IMR-90 (cell line): ENCODE measurements around the gene OR10J1. TPM values are rescaled to one million over a fixed set of nuclear protein-coding genes. Genes with fewer than 3 reads are reported as not detected.

Experiments
- ATAC-seq: fragments of 200-7000 bp; cut with Tn5 transposase; 2 replicates; pipeline ENCODE4 v1.9.1; 2020; ENCODE audit warnings: low read depth, mild to moderate bottlenecking, moderate library complexity
- BruUV-seq: library from RNA; stranded (reverse); fragments of 400-500 nt; replicated peaks from 2 replicates; lab custom pipeline; 2021; lab: Mats Ljungman, UMichigan
- CTCF ChIA-PET: fragments of 300-600 bp; formaldehyde crosslinking; extraction: SDS; loops from one replicate; lab custom pipeline; 2021; ENCODE audit warnings: antibody characterized with exemption; lab: Yijun Ruan, JAX
- POLR2A ChIA-PET: fragments of 300-600 bp; sonication (Branson Sonifier 250); formaldehyde crosslinking; loops from one replicate; lab custom pipeline; 2022; ENCODE audit warnings: antibody characterized with exemption; ENCODE audit not compliant: unreplicated experiment; lab: Charles Lee
- DNase-seq: peaks from one replicate; pipeline ENCODE4 v3.0.0; 2013
- H2AFZ ChIP-seq: replicated peaks from 2 replicates; pipeline ENCODE3; 2013; ENCODE audit warnings: low read length, mild to moderate bottlenecking; ENCODE audit not compliant: poor library complexity
- H2AK5ac ChIP-seq: 2 replicates; pipeline ENCODE4 v1.6.1; 2013; ENCODE audit warnings: low read depth, low read length, inconsistent platforms
- H2AK9ac ChIP-seq: replicated peaks from 2 replicates; pipeline ENCODE3; 2013; ENCODE audit warnings: mild to moderate bottlenecking, low read depth, low read length, moderate library complexity; ENCODE audit not compliant: poor library complexity
- H2BK120ac ChIP-seq: 2 replicates; pipeline ENCODE4 v1.6.1; 2013; ENCODE audit warnings: low read depth, low read length, inconsistent platforms
- H2BK15ac ChIP-seq: 3 replicates; pipeline ENCODE4 v1.6.1; 2013; ENCODE audit warnings: low read depth, low read length, inconsistent platforms
- H2BK20ac ChIP-seq: 2 replicates; pipeline ENCODE4 v1.6.1; 2013; ENCODE audit warnings: low read depth, mild to moderate bottlenecking, inconsistent platforms, low read length, moderate library complexity
- H2BK5ac ChIP-seq: 2 replicates; pipeline ENCODE4 v1.6.1; 2013; ENCODE audit warnings: mild to moderate bottlenecking, low read depth, low read length, inconsistent platforms; ENCODE audit not compliant: poor library complexity, severe bottlenecking
- H3K14ac ChIP-seq: replicated peaks from 2 replicates; pipeline ENCODE4 v1.6.1; 2013; ENCODE audit warnings: low read depth, low read length, inconsistent platforms
- H3K18ac ChIP-seq: 2 replicates; pipeline ENCODE4 v1.6.1; 2013; ENCODE audit warnings: low read depth, low read length, control low read depth
- H3K23ac ChIP-seq: 2 replicates; pipeline ENCODE4 v1.6.1; 2013; ENCODE audit warnings: low read depth, low read length, inconsistent platforms
- H3K27ac ChIP-seq: 2 replicates; pipeline ENCODE4 v1.5.1; 2013; ENCODE audit warnings: mild to moderate bottlenecking, control low read depth, low read length; ENCODE audit not compliant: insufficient read depth
- H3K27me3 ChIP-seq: 2 replicates; pipeline ENCODE4 v1.6.1; 2013; ENCODE audit warnings: low read length; ENCODE audit not compliant: control insufficient read depth, insufficient read depth
- H3K36me3 ChIP-seq: 2 replicates; pipeline ENCODE4 v1.6.1; 2013; ENCODE audit warnings: low read length, mixed read lengths; ENCODE audit not compliant: control insufficient read depth, insufficient read depth
- H3K4ac ChIP-seq: 2 replicates; pipeline ENCODE4 v1.6.1; 2013; ENCODE audit warnings: low read depth, low read length, inconsistent platforms
- H3K4me1 ChIP-seq: 2 replicates; pipeline ENCODE4 v1.6.1; 2013; ENCODE audit warnings: low read length, mixed read lengths; ENCODE audit not compliant: control insufficient read depth, insufficient read depth
- H3K4me2 ChIP-seq: 2 replicates; pipeline ENCODE4 v1.6.1; 2013; ENCODE audit warnings: low read depth, mild to moderate bottlenecking, control low read depth, low read length, moderate library complexity
- H3K4me3 ChIP-seq: 2 replicates; pipeline ENCODE4 v1.5.1; 2013; ENCODE audit warnings: low read depth, mild to moderate bottlenecking, control low read depth, low read length, moderate library complexity; ENCODE audit not compliant: insufficient read depth
- H3K56ac ChIP-seq: 2 replicates; pipeline ENCODE4 v1.6.1; 2013; ENCODE audit warnings: low read length, inconsistent platforms; ENCODE audit not compliant: insufficient read depth; ENCODE audit errors: extremely low read depth
- H3K79me1 ChIP-seq, 2 experiments: 2 replicates each; pipeline ENCODE4 v1.6.1; 2013; ENCODE audit warnings: low read length in 2 of 2, inconsistent platforms in 1 of 2, low read depth in 1 of 2
- H3K9ac ChIP-seq: 2 replicates; pipeline ENCODE4 v1.6.1; 2013; ENCODE audit warnings: low read depth, low read length, control low read depth
- H3K9me1 ChIP-seq: 2 replicates; pipeline ENCODE4 v1.6.1; 2013; ENCODE audit warnings: low read length, inconsistent platforms; ENCODE audit not compliant: insufficient read depth
- H3K9me3 ChIP-seq: 2 replicates; pipeline ENCODE4 v1.6.1; 2013; ENCODE audit warnings: low read length; ENCODE audit not compliant: control insufficient read depth, insufficient read depth
- H4K20me1 ChIP-seq: 2 replicates; pipeline ENCODE4 v1.6.1; 2013; ENCODE audit warnings: low read length, inconsistent platforms; ENCODE audit not compliant: insufficient read depth
- H4K5ac ChIP-seq: 2 replicates; pipeline ENCODE4 v1.6.1; 2013; ENCODE audit warnings: mild to moderate bottlenecking, low read depth, low read length, control low read depth
- H4K8ac ChIP-seq, 2 experiments: 2 replicates each; pipeline ENCODE4 v1.6.1; 2013; ENCODE audit warnings: low read depth in 2 of 2, low read length in 2 of 2, control low read depth in 1 of 2, inconsistent platforms in 1 of 2
- H4K91ac ChIP-seq: 2 replicates; pipeline ENCODE4 v1.6.1; 2013; ENCODE audit warnings: low read depth, low read length, inconsistent platforms; ENCODE audit not compliant: insufficient read depth
- CEBPB ChIP-seq: IDR thresholded peaks from 2 replicates; pipeline ENCODE4 v1.6.1; 2012; ENCODE audit warnings: low read depth, low read length, improper control_type of control experiment
- CTCF ChIP-seq: conservative IDR thresholded peaks from 2 replicates; pipeline ENCODE4 v1.5.1; 2012; ENCODE audit warnings: mild to moderate bottlenecking, low read depth, low read length, improper control_type of control experiment
- NFE2L2 ChIP-seq: fragments of 150-350 bp; IDR thresholded peaks from 2 replicates; pipeline ENCODE4 v1.6.1; 2016; ENCODE audit warnings: low read depth, mild to moderate bottlenecking, low read length
- RCOR1 ChIP-seq: IDR thresholded peaks from 2 replicates; pipeline ENCODE4 v1.6.1; 2012; ENCODE audit warnings: mild to moderate bottlenecking, low read length, improper control_type of control experiment; ENCODE audit not compliant: insufficient replicate concordance
- WGBS, 2 experiments: methylation state at CpG; one replicate each; pipeline versions ENCODE4 v1.1.5 to v1.1.7; 2013; ENCODE audit warnings: missing lambda C conversion rate in 2 of 2; ENCODE audit not compliant: insufficient read length in 1 of 2; ENCODE audit errors: extremely low coverage in 2 of 2; 5-methylcytosine and 5-hydroxymethylcytosine counted together
- dilution Hi-C: fragments of 300-500 bp; cut with HindIII; formaldehyde crosslinking; loops from one replicate; pipeline ENCODE4 v1.14.3; 2018; ENCODE audit warnings: low sequenced_read_pairs; ENCODE audit not compliant: unreplicated experiment
- in situ Hi-C: fragments of 300-500 bp; cut with MboI; formaldehyde crosslinking; loops from 3 replicates; pipeline ENCODE4 v1.14.3; 2019; ENCODE audit warnings: low sequenced_read_pairs, inconsistent platforms, mixed read lengths
- intact Hi-C: fragments of 100-400 bp; cut with micrococcal nuclease; formaldehyde crosslinking; loops from 2 replicates; pipeline ENCODE4 v1.10.0; 2022
- polyA plus RNA-seq, 3 experiments: library from polyadenylated mRNA; depleted of rRNA; stranded (reverse); fragments of >200 nt; gene quantifications; 2 replicates each; pipeline ENCODE4 v1.2.3, GENCODE V29; 2012; ENCODE audit warnings: low replicate concordance in 1 of 3
- total RNA-seq: library from RNA; depleted of rRNA; stranded (reverse); fragments of >200 nt; gene quantifications from 2 replicates; pipeline ENCODE4 v1.2.3, GENCODE V29; 2012

OR10J1 gene
- total and polyA plus RNA-seq, 2 of the 4 experiments (the other 2 are of a cell fraction): not detected

- no peak for TF ChIP-seq NFE2L2
Measured at GRCh38 chr1:159439422-159439821, at the start of gene OR10J1 (continued).

GRCh38 chr1:159406821-159407220 is 32.7 kb upstream of the OR10J1 start:
- no peak overlapping the region for H2AK5ac ChIP-seq
- no peak overlapping the region for H2AK9ac ChIP-seq
- H4K5ac ChIP-seq: no peak overlapping the region
- no peak overlapping the region for H3K9ac ChIP-seq
- H2AFZ ChIP-seq: no peak overlapping the region
- no peak overlapping the region for H3K56ac ChIP-seq
- ChIA-PET POLR2A (no interaction called here), CTCF (no interaction called here)
- no peaks in the 10 kb centered on the region for H3K4me1 ChIP-seq
- BruUV-seq: no TSS peak
- no peak for TF ChIP-seq CTCF
- TF ChIP-seq RCOR1: no peak
- TF ChIP-seq CEBPB: no peak
- H4K8ac ChIP-seq: no peak overlapping the region
- no peak overlapping the region for H3K18ac ChIP-seq
- no peak for DNase-seq
- no peaks in the 10 kb centered on the region for H3K79me1 ChIP-seq
- H2BK120ac ChIP-seq: no peak overlapping the region
- ATAC-seq: no peak
- no peak overlapping the region for H3K23ac ChIP-seq
- no peaks in the 10 kb centered on the region for H4K20me1 ChIP-seq
- no peak overlapping the region for H3K4ac ChIP-seq
- 0 out of 2 replicates have a peak, but pooled peaks cover 5% of the 10 kb centered on the region for H3K9me3 ChIP-seq
- no peak overlapping the region for H2BK20ac ChIP-seq
- H3K4me3 ChIP-seq: no peak overlapping the region
- H3K27me3 ChIP-seq: no peaks in the 10 kb centered on the region
- no peak overlapping the region for H3K14ac ChIP-seq
- H3K36me3 ChIP-seq: no peaks in the 10 kb centered on the region
- no peak overlapping the region for H2BK15ac ChIP-seq
- no peak overlapping the region for H3K4me2 ChIP-seq
- no peak overlapping the region for H3K27ac ChIP-seq
- no CpG with 5 or more reads among the region's 2 CpGs for WGBS, 2 experiments
- intact Hi-C loops: no loop called here
- no peak overlapping the region for H2BK5ac ChIP-seq
- dilution Hi-C loops: no loop called here
- H4K91ac ChIP-seq: no peak overlapping the region
- H3K9me1 ChIP-seq: no peaks in the 10 kb centered on the region
- in situ Hi-C loops: no loop called here
